Germinal center (tissue), 1 donor: ENCODE data around the gene SCGB1C2.

Experiments used
- DNase-seq: peaks from one replicate; pipeline ENCODE4 v3.0.0; 2012; ENCODE audit warnings: mixed read lengths, low spot score

The SCGB1C2 gene

GRCh38 chr17:172401-172800 lies 35.0 kb downstream of the SCGB1C2 start:
- DNase-seq: no peak

- DNase-seq: no peak
These were observed 36.0 kb downstream of the SCGB1C2 start for GRCh38 chr17:173166-173911.

- no peak for DNase-seq
These were observed 39.8 kb downstream of the SCGB1C2 start for GRCh38 chr17:177155-177554.

- DNase-seq: no peak
These were observed 40.4 kb downstream of the SCGB1C2 start for GRCh38 chr17:177762-178161.

GRCh38 chr17:178292-179065 lies 41.1 kb downstream of the SCGB1C2 start:
- DNase-seq: no peak

GRCh38 chr17:179066-179432 lies 41.7 kb downstream of the SCGB1C2 start:
- no peak for DNase-seq

- no peak for DNase-seq
These were observed 42.5 kb downstream of the SCGB1C2 start for GRCh38 chr17:179781-180380.

GRCh38 chr17:180381-181244 lies 43.2 kb downstream of the SCGB1C2 start:
- no peak for DNase-seq

- DNase-seq: no peak
These were observed 44.1 kb downstream of the SCGB1C2 start, which contains the start of gene DOC2B for GRCh38 chr17:181245-182049. TSS of gene DOC2B (minus strand) at chr17:181650. CDS start at chr17:181479, 171 bp downstream.

- no peak for DNase-seq
These were observed 44.8 kb downstream of the SCGB1C2 start for GRCh38 chr17:182050-182751.

GRCh38 chr17:183021-183420 lies 45.7 kb downstream of the SCGB1C2 start:
- DNase-seq: no peak

- DNase-seq: no peak
These were observed 48.2 kb downstream of the SCGB1C2 start for GRCh38 chr17:185445-186138.

- DNase-seq: no peak
These were observed 49.8 kb downstream of the SCGB1C2 start for GRCh38 chr17:187130-187529.
